ENCODE measurements around the gene CENPL.
A peak's percentile ranks its signal among the peaks of the same experiment; 100 is the strongest.
"Not testable (repeated sequence)": the region's sequence is repeated elsewhere in the genome, so short reads cannot be mapped to it uniquely, and the experiment has no call there.

The CENPL gene

GRCh38 chr1:173862769-173863223 lies 38.1 kb upstream of the CENPL start:
- no peaks in the 10 kb centered on the region for H3K27me3 Mint-ChIP-seq
- peaks cover 19% of the 10 kb centered on the region for H3K4me1 Mint-ChIP-seq
- peaks cover 48% of the 10 kb centered on the region for H3K36me3 Mint-ChIP-seq
- H3K4me3 Mint-ChIP-seq: peak overlapping the region; percentile 98
- no peaks in the 10 kb centered on the region for H3K9me3 Mint-ChIP-seq
- peak overlapping the region; percentile 99 for H3K27ac Mint-ChIP-seq

- H3K27ac Mint-ChIP-seq: peak overlapping the region; percentile 99
- H3K9me3 Mint-ChIP-seq, H3K27me3 Mint-ChIP-seq: not testable (repeated sequence)
- H3K36me3 Mint-ChIP-seq: peaks cover 42% of the 10 kb centered on the region
- peaks cover 19% of the 10 kb centered on the region for H3K4me1 Mint-ChIP-seq
- H3K4me3 Mint-ChIP-seq: peak overlapping the region; percentile 98
Observed at GRCh38 chr1:173862146-173862768, 37.6 kb upstream of the CENPL start.

- Mint-ChIP-seq H3K27me3 (no peaks in the 10 kb centered on the region), H3K27ac (peak overlapping the region; percentile 99), H3K9me3 (no peaks in the 10 kb centered on the region), H3K36me3 (peaks cover 37% of the 10 kb centered on the region), H3K4me1 (peaks cover 19% of the 10 kb centered on the region), H3K4me3 (peak overlapping the region; percentile 98)
Observed at GRCh38 chr1:173861731-173862145, 37.1 kb upstream of the CENPL start.

- H3K27me3 Mint-ChIP-seq: no peaks in the 10 kb centered on the region
- H3K4me1 Mint-ChIP-seq: peaks cover 14% of the 10 kb centered on the region
- peaks cover 24% of the 10 kb centered on the region for H3K36me3 Mint-ChIP-seq
- peak overlapping the region; percentile 19 for H3K4me3 Mint-ChIP-seq
- no peaks in the 10 kb centered on the region for H3K9me3 Mint-ChIP-seq
- H3K27ac Mint-ChIP-seq: peak overlapping the region; percentile 57
Observed at GRCh38 chr1:173860065-173860464, 35.4 kb upstream of the CENPL start.

- H3K36me3 Mint-ChIP-seq: peaks cover 23% of the 10 kb centered on the region
Observed at GRCh38 chr1:173859547-173859946, 34.9 kb upstream of the CENPL start.

GRCh38 chr1:173857363-173857917 lies 32.8 kb upstream of the CENPL start:
- H3K4me3 Mint-ChIP-seq: no peak overlapping the region
- no peaks in the 10 kb centered on the region for H3K27me3 Mint-ChIP-seq
- H3K9me3 Mint-ChIP-seq: no peaks in the 10 kb centered on the region
- no peak overlapping the region for H3K27ac Mint-ChIP-seq
- H3K36me3 Mint-ChIP-seq: peaks cover 12% of the 10 kb centered on the region
- peaks cover 3% of the 10 kb centered on the region for H3K4me1 Mint-ChIP-seq

More at GRCh38 chr1:173859547-173859946, 34.9 kb upstream of the CENPL start:
- peaks cover 12% of the 10 kb centered on the region for H3K4me1 Mint-ChIP-seq
- H3K27ac Mint-ChIP-seq, H3K4me3 Mint-ChIP-seq, H3K27me3 Mint-ChIP-seq, H3K9me3 Mint-ChIP-seq: not testable (repeated sequence)

GRCh38 chr1:173856903-173857302 lies 32.2 kb upstream of the CENPL start:
- H3K9me3 Mint-ChIP-seq: no peaks in the 10 kb centered on the region
- H3K36me3 Mint-ChIP-seq: peaks cover 11% of the 10 kb centered on the region
- no peak overlapping the region for H3K4me3 Mint-ChIP-seq
- H3K27ac Mint-ChIP-seq: no peak overlapping the region
- H3K27me3 Mint-ChIP-seq: no peaks in the 10 kb centered on the region
- H3K4me1 Mint-ChIP-seq: peaks cover 3% of the 10 kb centered on the region

- peak overlapping the region; percentile 48 for H3K27ac Mint-ChIP-seq
- H3K27me3 Mint-ChIP-seq: no peaks in the 10 kb centered on the region
- H3K9me3 Mint-ChIP-seq: no peaks in the 10 kb centered on the region
- H3K4me1 Mint-ChIP-seq: peaks cover 3% of the 10 kb centered on the region
- H3K36me3 Mint-ChIP-seq: peaks cover 10% of the 10 kb centered on the region
- H3K4me3 Mint-ChIP-seq: no peak overlapping the region
Observed at GRCh38 chr1:173856014-173856413, 31.3 kb upstream of the CENPL start.

GRCh38 chr1:173853074-173853473 lies 28.4 kb upstream of the CENPL start:
- Mint-ChIP-seq H3K4me3 (no peak overlapping the region), H3K27ac (no peak overlapping the region), H3K36me3 (peaks cover 10% of the 10 kb centered on the region), H3K27me3 (no peaks in the 10 kb centered on the region), H3K9me3 (no peaks in the 10 kb centered on the region), H3K4me1 (peaks cover 5% of the 10 kb centered on the region)

GRCh38 chr1:173852105-173852504 lies 27.4 kb upstream of the CENPL start:
- Mint-ChIP-seq H3K4me1 (peaks cover 5% of the 10 kb centered on the region), H3K36me3 (peaks cover 14% of the 10 kb centered on the region), H3K27me3 (no peaks in the 10 kb centered on the region), H3K9me3 (no peaks in the 10 kb centered on the region), H3K4me3 (no peak overlapping the region), H3K27ac (no peak overlapping the region)

- peaks cover 14% of the 10 kb centered on the region for H3K36me3 Mint-ChIP-seq
- no peaks in the 10 kb centered on the region for H3K27me3 Mint-ChIP-seq
- no peaks in the 10 kb centered on the region for H3K9me3 Mint-ChIP-seq
- peaks cover 5% of the 10 kb centered on the region for H3K4me1 Mint-ChIP-seq
- H3K4me3 Mint-ChIP-seq: no peak overlapping the region
- H3K27ac Mint-ChIP-seq: no peak overlapping the region
Observed at GRCh38 chr1:173832748-173833147, 8.1 kb upstream of the CENPL start.

- Mint-ChIP-seq H3K27me3 (no peaks in the 10 kb centered on the region), H3K27ac (no peak overlapping the region), H3K9me3 (no peaks in the 10 kb centered on the region), H3K36me3 (peaks cover 7% of the 10 kb centered on the region), H3K4me1 (peaks cover 39% of the 10 kb centered on the region), H3K4me3 (no peak overlapping the region)
Observed at GRCh38 chr1:173827611-173828010, 2.9 kb upstream of the CENPL start.

GRCh38 chr1:173823781-173824314 lies 835 bp downstream of the CENPL start:
- H3K27me3 Mint-ChIP-seq: no peaks in the 10 kb centered on the region

GRCh38 chr1:173821680-173822079 lies 3.0 kb downstream of the CENPL start:
- no peak overlapping the region for H3K4me3 Mint-ChIP-seq
- H3K4me1 Mint-ChIP-seq: peaks cover 53% of the 10 kb centered on the region
- peaks cover 5% of the 10 kb centered on the region for H3K36me3 Mint-ChIP-seq
- H3K27me3 Mint-ChIP-seq: no peaks in the 10 kb centered on the region
- H3K27ac Mint-ChIP-seq: no peak overlapping the region
- no peaks in the 10 kb centered on the region for H3K9me3 Mint-ChIP-seq

More at GRCh38 chr1:173823781-173824314, 835 bp downstream of the CENPL start:
- H3K36me3 Mint-ChIP-seq: peaks cover 3% of the 10 kb centered on the region
- peak overlapping the region; percentile 98 for H3K27ac Mint-ChIP-seq
- H3K4me1 Mint-ChIP-seq: peaks cover 60% of the 10 kb centered on the region
- H3K9me3 Mint-ChIP-seq: no peaks in the 10 kb centered on the region
- peak overlapping the region; percentile 91 for H3K4me3 Mint-ChIP-seq

GRCh38 chr1:173818459-173818858 lies 6.2 kb downstream of the CENPL start:
- no peak overlapping the region for H3K4me3 Mint-ChIP-seq
- no peaks in the 10 kb centered on the region for H3K9me3 Mint-ChIP-seq
- H3K27ac Mint-ChIP-seq: no peak overlapping the region
- H3K4me1 Mint-ChIP-seq: peaks cover 60% of the 10 kb centered on the region
- no peaks in the 10 kb centered on the region for H3K27me3 Mint-ChIP-seq
- peaks cover 12% of the 10 kb centered on the region for H3K36me3 Mint-ChIP-seq

- Mint-ChIP-seq H3K36me3 (peaks cover 28% of the 10 kb centered on the region), H3K4me1 (peaks cover 40% of the 10 kb centered on the region)
- H3K27ac Mint-ChIP-seq, H3K9me3 Mint-ChIP-seq, H3K27me3 Mint-ChIP-seq, H3K4me3 Mint-ChIP-seq: not testable (repeated sequence)
Observed at GRCh38 chr1:173813654-173814053, 11.0 kb downstream of the CENPL start.
